NCI-H748 (cell line): ENCODE results near the gene B3GAT1.
A peak's percentile ranks its signal among the peaks of the same experiment; 100 is the strongest.

ENCODE experiments used
- DNase-seq: peaks from one replicate; lab custom pipeline; 2025; ENCODE audit not compliant: unreplicated experiment; lab: John Stamatoyannopoulos, UW

B3GAT1 gene

DNA sequence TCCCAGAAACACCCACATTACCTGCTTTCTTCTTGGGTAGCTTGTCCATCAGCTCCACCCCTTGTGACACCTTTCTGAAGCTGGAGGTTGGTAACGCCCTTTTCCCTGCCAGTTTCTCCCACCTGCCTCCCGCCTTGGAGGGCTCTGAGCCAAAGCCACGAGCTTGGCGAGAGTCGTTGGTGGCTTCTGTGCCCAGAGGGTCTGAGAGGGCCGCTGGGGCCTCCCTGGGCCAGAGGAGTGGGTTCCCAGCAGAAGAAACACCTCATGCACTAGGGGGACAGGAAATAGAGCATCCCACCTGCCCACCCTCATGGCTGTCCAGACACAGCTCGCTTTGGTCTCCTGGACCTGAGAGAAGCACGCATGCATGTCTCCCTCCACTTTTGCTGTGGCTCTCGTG lies 37.9 kb downstream of the B3GAT1 start:
- no peak for DNase-seq

DNA sequence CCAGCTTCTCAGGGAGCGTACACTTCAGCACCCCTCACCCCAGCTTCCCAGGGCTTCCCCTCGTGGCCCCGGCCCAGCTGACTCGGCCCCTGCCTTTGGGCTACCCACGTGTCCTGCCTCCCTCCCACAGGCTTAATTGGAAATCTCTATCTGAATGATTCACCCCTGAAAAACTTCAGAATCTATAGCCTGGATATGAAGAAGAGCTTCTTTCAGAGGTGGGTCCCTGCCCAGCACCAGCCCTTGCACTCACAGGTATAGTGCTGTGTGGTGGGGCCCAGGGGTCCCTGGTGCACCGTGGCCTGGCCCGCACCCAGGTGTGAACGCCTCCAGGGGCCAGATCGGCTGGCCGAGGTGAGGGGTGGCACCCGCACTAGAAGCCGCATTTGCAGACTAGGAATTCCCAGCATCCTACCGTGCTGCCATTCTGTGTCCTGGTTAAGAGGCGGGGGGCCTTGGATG lies 38.4 kb downstream of the B3GAT1 start:
- no peak for DNase-seq

DNA sequence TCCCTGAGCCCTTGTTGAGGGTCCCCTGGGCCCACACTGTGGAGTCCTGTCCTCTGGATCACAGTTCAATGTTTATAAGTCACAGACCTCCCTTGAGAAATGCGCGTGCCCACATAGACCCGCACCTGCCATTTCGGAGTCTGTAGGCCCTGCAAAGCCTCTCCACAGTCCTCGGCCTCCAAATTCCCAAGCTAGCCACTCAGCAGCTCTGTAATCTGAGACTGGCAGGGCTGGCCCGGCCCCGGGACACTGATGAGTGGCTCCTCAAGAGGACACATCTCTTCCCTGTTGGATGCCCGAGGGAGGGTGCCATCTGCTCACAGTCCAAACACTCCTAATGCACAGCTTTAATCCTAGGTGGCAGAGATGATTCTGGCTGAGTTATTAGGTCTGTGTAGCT lies 39.1 kb downstream of the B3GAT1 start:
- no peak for DNase-seq

DNA sequence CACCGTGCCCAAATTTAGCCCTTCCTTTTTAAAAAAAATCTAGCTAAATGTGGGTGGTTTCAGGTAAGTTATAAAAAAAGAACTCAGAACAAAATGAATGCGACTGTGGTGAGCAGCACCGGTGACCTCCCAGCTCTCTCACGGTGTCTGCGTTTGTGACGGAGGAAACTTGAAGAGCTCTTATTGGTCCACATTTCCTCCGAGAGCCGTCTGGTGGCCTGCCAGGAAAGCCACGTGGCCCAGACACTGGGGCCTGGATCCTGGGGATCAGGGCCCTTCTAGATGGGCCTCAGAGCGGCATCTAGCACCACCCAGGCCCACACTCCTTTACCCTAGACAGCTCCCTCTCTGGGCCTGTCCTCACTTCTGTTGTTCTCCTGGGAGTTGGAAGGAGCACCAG lies 39.5 kb downstream of the B3GAT1 start:
- no peak for DNase-seq

DNA sequence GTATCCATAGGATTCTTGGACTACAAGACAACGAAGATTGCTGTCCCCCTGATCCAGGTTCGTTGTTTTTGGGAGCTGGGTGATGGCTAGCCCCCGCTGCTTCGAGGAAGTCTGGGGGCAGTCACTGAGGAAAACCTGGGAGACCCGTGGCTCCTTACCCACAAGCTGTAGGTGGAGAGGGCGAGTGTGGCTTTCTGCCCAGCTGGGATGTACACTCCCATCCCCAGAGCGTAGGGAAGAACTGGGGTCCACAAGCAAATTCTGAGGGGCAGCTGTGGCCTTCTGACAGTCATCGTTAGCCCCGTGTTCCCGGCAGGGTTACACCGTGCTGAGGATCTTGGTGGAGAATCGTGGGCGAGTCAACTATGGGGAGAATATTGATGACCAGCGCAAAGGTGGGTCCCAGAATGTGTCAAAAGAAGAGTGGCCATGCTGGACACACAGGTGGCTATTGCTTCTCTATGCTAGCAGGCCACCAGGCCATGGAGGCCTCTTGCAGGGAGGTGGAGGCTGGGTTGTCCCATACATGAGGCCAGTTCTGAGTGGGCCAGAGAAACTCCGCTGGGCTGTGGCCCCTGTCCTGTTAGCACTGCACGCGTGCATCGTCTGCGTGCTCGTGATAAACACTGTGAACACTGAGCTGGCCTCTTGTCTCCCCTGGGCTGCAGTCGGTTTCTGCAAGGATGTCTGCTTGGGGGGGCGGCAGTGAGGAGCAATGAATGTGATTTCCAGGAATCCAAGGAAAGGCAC lies 40.4 kb downstream of the B3GAT1 start:
- no peak for DNase-seq

DNA sequence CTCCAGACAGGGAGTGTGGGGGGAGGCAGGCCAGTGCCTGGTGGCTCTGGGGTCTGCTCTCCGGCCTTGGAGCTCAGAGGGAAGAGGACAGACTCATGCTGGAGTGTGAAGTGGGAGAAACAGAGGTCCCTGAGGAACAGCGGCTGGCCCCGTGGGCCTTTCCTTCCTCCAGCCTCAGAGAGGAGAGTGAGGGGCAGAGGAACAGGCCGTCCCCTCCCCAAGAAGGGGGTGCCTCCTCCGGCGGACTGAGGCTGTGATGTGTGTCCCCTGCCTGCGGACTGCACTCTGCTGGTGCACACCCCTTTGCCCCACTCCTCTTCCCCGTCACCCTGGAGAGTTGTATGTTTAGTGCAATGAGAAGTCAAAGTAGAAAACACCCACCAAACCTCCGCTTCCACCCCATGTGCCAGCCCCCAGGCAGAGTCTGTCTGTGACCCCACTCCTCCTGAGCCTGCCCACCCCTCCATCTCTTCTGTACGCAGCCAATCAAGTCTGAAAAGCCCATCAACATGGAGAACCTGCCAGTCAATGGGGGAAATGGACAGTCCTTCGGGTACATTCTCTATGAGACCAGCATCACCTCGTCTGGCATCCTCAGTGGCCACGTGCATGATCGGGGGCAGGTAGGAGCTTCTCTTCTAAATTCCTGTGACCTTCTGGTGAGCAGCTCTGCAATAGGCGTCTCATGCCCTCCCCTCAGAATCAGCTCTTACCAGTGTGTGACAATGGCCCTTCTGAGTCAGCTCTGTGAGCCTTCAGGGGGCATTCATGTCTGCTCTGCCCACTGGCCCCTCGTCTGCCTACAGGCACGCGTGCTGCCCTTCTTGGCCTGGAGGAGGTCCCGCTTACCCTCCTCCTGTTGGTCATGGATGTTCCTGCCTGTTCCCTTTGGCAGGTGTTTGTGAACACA lies 41.3 kb downstream of the B3GAT1 start:
- no peak for DNase-seq

DNA sequence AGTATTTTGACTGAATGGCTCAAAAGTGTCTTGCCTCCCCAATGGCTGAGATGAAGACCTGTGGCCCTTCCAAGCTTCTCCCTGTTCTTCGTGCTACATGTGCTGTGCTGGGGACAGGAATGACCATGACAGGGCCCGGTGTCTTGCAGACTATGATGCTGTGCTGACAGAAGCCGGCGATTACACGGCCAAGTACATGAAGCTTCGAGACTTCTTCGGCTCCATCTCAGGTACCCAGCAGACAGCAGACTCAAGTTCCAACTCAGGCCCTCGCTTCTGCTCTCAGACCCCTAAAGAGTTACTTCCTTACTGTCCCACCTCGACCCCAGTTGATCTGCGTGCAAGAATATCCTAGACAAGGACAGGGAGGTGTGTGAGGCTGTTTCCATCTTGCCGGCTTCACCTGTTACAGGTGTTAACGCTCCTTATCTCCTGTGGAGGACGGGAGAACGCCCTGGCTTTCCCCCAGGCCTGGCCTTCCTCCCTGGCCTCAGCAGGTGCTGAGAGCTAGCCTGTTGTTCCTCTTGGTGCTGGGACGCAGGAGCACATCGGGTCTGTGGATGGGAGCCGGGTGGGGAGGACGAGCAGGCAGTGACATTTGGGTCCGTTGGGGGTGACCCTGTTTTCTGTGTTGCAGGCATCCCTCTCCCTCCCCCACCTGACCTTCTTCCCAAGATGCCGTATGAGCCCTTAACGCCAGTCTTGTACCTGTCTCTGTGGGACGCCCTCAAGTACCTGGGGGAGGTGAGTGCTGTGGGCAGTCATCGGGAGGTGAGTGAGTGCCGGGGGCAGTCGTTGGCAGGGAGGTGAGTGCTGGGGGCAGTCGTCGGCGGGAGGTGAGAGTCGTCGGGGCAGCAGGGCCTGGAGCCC lies 42.2 kb downstream of the B3GAT1 start:
- no peak for DNase-seq

DNA sequence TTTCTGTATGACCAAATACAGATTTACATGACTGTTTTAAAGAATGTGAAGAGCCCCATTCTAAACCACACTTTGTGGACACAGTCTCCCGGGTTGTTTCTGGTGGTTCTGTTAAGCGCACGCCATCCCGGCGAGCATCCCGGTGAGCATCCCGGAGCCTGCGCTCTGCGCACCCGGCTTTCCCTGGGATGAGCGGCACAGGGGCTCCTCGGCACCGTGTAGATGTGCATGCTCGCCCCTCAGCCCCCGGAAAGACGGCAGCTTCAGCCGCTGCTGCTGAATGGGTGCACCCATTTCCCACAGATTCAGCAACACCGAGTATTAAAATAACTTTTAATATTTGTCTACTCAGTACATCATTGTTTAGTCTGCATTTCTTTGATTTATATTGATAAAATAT lies 44.3 kb downstream of the B3GAT1 start:
- DNase-seq = no peak

DNA sequence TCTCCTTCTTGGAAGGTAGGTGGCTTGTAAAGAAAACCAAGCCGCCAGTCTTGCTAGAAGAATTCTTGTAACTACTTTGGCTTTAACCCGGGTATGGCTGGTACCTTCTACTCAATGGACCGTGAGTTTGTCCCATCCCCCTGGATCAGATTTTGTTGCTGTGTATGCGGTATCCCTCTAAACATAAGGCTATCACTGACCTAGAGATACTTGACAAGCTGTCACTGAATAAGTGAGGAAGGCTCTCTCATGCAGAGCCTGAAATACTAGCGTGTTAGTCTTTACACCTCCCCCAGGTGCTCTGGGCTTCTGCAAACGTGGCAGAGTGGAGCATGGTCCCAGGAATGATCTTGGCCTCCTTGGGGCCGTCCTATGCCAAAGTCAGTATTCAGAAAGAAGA lies 45.8 kb downstream of the B3GAT1 start:
- DNase-seq = no peak

DNA sequence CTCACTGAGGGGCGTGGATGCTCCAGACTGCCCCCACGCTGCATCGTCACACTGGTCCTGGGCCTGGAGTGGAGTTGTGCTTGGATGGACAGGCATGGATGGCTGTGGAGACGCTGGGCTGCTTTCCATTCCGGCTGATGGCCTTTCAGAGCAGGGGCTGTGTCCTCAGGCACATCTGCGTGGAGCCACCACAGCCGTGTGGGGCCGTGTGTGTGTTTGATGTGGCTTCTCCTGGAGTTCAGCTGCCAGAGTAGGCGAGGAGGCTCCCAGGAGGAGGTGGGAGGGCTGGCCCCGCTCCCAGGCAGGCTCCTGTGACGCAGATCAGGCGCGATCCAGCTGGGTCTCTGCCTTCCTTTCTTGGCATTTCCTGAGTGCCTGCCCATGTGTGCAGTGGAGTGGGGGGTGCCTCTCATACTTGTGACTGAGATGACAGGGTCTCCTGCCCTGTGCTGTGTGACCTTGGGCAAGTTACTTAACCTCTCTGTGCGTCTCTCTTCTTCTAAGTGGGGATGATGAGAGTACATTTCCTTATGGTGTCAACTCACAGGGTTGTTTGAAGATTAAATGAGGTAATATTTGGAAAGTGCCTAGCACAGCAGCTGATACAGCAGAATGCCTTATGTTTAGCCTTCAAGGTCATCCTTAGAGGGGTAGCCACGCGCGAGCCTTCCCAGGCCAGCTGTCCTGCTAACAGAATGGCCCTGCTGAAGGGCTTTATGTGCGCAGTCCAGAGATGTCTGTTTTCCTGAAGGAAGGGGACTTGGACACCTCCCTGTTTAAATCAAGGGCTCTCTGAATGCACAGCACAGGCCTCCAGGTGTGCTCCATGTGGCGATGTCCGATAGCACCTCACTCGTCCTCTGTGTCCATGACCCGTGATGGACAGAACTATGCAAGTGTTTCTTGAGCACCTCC lies 46.8 kb downstream of the B3GAT1 start:
- DNase-seq = no peak

DNA sequence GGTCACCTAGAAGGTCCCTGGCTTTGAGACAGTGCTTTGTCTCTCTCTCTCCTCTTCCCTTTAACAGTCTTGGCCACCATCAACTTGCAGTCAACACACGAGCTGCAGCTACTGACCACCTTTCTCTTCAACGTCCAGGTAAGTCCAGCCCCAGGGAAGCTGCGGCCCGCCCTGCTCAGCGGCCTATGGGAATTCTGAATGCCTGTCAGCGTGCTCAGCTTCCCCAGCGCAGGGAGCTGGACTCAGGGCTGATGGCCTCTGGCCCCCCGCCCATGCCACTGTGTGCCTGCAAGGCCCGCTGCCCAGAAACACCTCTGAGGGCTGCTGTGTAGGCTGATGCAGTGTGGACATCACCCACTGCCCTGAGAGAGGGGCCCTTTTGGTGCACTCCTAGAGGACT lies 47.8 kb downstream of the B3GAT1 start:
- no peak for DNase-seq

DNA sequence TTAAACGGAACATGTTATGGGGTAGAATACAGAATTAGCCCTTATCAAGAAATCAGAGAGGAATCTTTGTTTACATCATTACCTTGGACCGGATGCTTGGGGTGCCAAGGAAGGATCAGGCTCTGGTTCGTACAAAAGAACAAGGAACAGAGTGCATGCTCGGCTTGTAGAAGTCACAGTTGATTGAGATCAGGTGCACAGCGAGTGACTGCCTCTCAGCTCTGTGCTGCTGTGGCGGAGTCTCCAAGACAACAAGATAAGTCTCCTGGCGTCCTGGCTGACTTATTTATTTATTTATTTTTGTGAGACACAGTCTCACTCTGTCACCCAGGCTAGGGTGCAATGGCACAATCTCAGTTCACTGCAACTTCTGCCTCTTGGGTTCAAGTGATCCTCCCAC lies 48.5 kb downstream of the B3GAT1 start:
- DNase-seq = no peak

DNA sequence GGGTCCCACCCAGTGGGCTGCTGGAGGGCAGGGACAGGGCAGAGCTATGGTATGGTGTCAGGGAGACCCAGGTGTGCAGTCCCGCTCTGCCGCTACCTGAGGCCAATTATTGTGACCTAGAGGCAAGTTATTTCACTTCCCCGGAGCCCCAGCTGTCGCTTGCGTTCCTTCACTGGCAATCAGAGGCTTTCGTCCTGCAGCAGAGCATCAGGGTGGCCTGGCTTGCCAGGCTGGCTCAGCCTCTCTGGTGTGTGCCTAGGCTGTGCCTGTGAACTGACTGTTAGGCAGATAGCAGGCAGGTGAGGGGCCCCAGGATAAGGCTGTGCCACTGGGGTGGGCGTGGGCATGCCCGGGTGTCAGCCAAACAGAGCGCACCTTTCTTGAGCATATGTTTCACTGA lies 48.9 kb downstream of the B3GAT1 start:
- DNase-seq = no peak

DNA sequence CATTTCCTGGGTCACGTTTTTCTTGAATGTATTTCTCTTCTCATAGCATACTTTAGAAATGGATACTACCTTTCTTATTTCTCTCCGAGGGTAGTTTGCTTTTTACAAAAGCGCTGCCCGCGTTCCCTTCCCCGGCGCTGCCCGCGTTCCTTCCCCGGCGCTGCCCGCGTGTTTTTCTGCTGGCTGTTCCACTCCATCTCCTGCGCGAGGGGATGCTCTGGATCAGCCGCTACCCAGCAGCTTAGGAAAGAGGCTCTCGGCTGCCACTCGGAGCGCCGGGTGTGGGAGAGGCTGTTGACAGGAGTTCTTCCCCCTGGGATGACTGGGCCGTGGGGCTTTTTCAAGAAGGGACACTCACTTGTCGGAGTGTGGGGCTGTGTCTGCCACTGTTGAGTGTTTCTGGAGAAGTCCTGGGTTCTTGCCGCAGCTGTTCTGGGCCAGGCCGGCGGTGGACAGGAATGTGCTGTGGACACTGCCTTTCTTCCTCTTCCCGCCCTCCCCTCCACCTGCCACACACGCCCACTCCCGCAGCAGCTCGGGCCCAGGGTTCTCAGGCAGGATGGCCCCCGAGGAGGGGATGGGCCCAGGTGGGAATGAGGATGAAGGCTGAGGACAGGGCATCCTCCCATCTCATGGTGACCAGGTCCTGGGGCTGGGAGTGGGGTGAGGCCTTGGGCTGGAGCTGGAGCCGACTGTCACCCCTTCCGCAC lies 49.7 kb downstream of the B3GAT1 start:
- no peak for DNase-seq

DNA sequence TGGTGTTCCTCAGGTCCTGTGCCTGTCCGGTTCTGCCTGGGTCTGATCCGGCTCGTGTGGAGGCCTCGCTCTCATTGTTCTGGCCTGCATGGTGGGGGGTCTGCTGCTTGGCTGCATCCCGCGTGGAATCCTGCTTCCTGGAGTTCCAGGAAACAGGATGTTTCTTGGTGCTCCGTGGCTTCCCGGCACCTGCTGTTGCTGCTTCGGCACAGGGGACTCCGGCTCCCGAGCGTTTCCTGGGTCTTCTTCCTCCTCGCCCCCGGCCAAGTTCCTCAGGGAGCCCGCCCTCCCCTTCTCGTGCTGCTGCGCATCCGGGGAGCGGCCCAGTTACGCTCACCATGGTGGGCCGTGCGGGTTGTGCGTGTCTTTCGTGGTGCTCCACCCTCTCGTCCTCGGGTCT lies 50.4 kb downstream of the B3GAT1 start:
- DNase-seq = no peak

DNA sequence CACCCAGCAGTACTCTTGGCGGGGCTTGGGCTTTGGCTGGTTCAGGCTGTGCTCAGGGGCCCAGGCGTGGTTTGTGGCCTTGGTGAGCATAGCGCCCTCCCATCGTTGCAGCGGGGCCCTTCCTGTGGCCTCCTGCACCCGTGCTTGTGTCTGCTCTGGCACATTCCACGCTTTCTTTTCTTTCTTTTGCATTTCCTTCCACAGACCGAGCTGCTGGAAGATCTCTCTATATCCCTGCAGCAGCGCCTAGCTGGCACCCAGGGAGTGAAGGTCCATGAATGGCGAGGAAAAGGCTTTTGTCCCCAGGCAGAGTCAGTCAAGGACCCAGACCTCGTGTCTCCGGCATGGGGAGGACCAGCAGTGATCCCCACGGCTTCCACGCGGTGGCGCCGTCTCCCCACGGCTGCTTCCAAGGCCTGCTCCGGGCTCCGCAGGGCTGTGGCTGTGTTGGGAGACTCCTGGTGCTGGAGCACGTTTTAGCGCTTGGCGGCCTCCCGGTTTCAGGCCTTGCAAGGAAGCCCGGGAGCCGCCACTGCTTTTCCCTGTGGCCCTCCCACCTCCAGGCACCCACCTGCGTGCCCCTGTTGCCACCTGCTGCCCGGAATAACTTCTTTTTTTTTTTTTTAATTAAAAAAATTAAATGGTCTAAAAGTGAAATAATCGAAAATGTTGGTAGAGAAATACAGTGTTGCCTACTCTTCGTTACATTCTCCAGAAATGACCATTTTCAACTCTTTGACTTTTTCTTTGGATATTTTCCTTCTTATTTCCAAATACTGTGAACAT lies 51.8 kb downstream of the B3GAT1 start:
- DNase-seq = peak; percentile 60

DNA sequence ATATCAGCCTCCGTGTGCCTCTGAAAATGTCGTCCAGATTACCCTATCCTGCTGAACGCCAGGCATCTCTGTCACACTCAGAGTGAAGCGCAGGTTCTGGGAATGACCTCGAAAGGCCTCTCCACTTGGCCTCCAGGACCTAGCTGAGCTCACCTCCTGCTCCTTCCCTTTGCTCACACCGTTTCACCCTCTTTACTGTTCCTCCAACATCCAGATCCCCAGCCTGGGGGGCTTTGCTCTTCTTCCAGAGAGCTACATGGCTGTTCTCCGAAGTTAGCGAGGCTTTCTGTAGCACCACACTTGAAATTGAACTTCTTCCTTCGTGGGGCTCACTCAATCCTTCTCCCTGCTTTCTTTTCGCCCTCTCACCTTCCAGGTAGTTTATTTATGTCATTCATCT lies 52.4 kb downstream of the B3GAT1 start:
- DNase-seq = no peak

DNA sequence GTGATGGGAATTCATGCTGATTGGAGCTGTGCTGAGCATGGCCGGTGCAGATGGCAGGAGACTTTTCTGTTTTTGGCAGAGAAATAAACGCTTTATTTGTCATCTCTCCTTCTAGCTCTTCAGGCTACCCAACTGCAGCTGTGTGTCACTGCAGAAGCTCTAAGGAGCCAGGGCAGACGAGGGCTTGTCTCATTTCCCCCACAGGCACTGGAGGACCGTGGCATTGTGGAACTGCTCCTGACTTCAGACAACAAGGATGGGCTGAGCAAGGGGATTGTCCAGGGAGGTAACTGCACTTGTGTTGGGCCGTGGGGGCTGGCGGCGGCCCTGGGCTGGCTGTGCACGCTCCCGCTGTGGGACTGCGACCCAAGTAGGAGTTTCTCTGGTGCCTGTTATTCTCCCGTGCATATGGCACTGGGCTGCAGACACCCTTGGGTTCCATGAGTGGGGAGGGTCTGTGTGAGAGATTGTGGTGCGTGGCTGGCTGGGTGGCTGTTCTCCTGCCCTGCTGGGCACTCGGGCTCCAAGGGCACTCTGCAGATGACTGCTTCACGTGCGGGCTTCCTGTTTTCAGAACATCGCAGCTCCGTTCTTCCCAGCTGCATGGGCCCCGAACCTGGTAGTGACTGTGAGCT lies 53.1 kb downstream of the B3GAT1 start:
- no peak for DNase-seq
